HepG2 (cell line): Measurements from ENCODE around the gene TEAD1. TPM values are rescaled to one million over a fixed set of nuclear protein-coding genes. Genes with fewer than 3 reads are reported as not detected.
A peak's percentile ranks its signal among the peaks of the same experiment; 100 is the strongest.

Source experiments
- AGO1 ChIP-seq: fragments of 200-400 bp; formaldehyde crosslinking; IDR thresholded peaks from 2 replicates; pipeline ENCODE4 v1.6.1; 2017; ENCODE audit warnings: mild to moderate bottlenecking, low read depth, low read length, moderate library complexity; ENCODE audit not compliant: poor library complexity, severe bottlenecking
- BCL6 ChIP-seq: IDR thresholded peaks from 2 replicates; pipeline ENCODE4 v1.6.1; 2016; ENCODE audit warnings: missing genetic modification reagents, missing compliant biosample characterization
- BRCA1 ChIP-seq: sonication (generic); formaldehyde crosslinking; IDR thresholded peaks from 2 replicates; pipeline ENCODE4 v1.4.0; 2020; ENCODE audit warnings: missing genetic modification reagents
- CAMTA2 ChIP-seq: sonication (generic); formaldehyde crosslinking; IDR thresholded peaks from 2 replicates; pipeline ENCODE4 v1.4.0; 2020; ENCODE audit warnings: mild to moderate bottlenecking, missing genetic modification reagents, borderline replicate concordance
- GATAD2A ChIP-seq: IDR thresholded peaks from 2 replicates; pipeline ENCODE4 v1.6.1; 2016
- HDAC1 ChIP-seq: sonication (generic); formaldehyde crosslinking; IDR thresholded peaks from 2 replicates; pipeline ENCODE4 v1.5.1; 2020; ENCODE audit warnings: mild to moderate bottlenecking, missing genetic modification reagents
- ISL2 ChIP-seq: sonication (generic); formaldehyde crosslinking; IDR thresholded peaks from 2 replicates; pipeline ENCODE4 v1.5.0; 2020; ENCODE audit warnings: missing genetic modification reagents
- MED13 ChIP-seq: sonication (generic); formaldehyde crosslinking; IDR thresholded peaks from 2 replicates; pipeline ENCODE4 v1.5.0; 2020; ENCODE audit warnings: missing genetic modification reagents
- MEIS1 ChIP-seq: sonication (generic); formaldehyde crosslinking; IDR thresholded peaks from 2 replicates; pipeline ENCODE4 v1.9.0; 2021; ENCODE audit warnings: mild to moderate bottlenecking, missing genetic modification reagents, moderate library complexity, borderline replicate concordance
- NFKB2 ChIP-seq: sonication (generic); formaldehyde crosslinking; IDR thresholded peaks from 2 replicates; pipeline ENCODE4 v1.4.0; 2020; ENCODE audit warnings: missing genetic modification reagents, borderline replicate concordance
- NR2F2 ChIP-seq: IDR thresholded peaks from 2 replicates; pipeline ENCODE4 v1.6.1; 2012; ENCODE audit warnings: low read depth, inconsistent platforms, borderline replicate concordance
- RCOR2 ChIP-seq: IDR thresholded peaks from 2 replicates; pipeline ENCODE4 v1.6.1; 2016; ENCODE audit warnings: missing biosample characterization, missing genetic modification reagents
- RFX1 ChIP-seq: fragments of 450-650 bp; IDR thresholded peaks from 2 replicates; pipeline ENCODE4 v1.6.1; 2017
- SAP130 ChIP-seq: IDR thresholded peaks from 2 replicates; pipeline ENCODE4 v1.6.1; 2016; ENCODE audit warnings: low read depth
- SP4 ChIP-seq: sonication (generic); formaldehyde crosslinking; IDR thresholded peaks from 2 replicates; pipeline ENCODE4 v1.8.1; 2023; ENCODE audit warnings: mild to moderate bottlenecking, missing genetic modification reagents
- TARDBP ChIP-seq: sonication (generic); formaldehyde crosslinking; IDR thresholded peaks from 2 replicates; pipeline ENCODE4 v1.8.0; 2022; ENCODE audit warnings: mild to moderate bottlenecking, missing genetic modification reagents
- TCF12 ChIP-seq, 2 experiments: fragments of 450-650 bp in 1 of 2; sonication (generic) in 1 of 2; formaldehyde crosslinking in 1 of 2; IDR thresholded peaks; 2 replicates each; pipeline versions ENCODE4 v1.6.1 to v1.8.0; 2017 to 2022; ENCODE audit warnings: antibody characterized with exemption in 1 of 2, mild to moderate bottlenecking in 1 of 2, missing genetic modification reagents in 1 of 2, moderate library complexity in 1 of 2
- ZBTB26 ChIP-seq: IDR thresholded peaks from 2 replicates; pipeline ENCODE4 v1.6.1; 2016; ENCODE audit warnings: missing compliant biosample characterization, missing genetic modification reagents, borderline replicate concordance
- ZFP91 ChIP-seq: sonication (generic); formaldehyde crosslinking; IDR thresholded peaks from 2 replicates; pipeline ENCODE4 v1.9.0; 2022; ENCODE audit warnings: missing genetic modification reagents, mild to moderate bottlenecking, borderline replicate concordance
- ZFYVE20 ChIP-seq: sonication (generic); formaldehyde crosslinking; IDR thresholded peaks from 2 replicates; pipeline ENCODE4 v1.8.0; 2023; ENCODE audit warnings: low read depth, mild to moderate bottlenecking, moderate library complexity, missing genetic modification reagents, borderline replicate concordance
- ZMYM4 ChIP-seq: sonication (generic); formaldehyde crosslinking; IDR thresholded peaks from 2 replicates; pipeline ENCODE4 v1.8.1; 2023; ENCODE audit warnings: mild to moderate bottlenecking, missing genetic modification reagents
- ZNF136 ChIP-seq: sonication (generic); formaldehyde crosslinking; IDR thresholded peaks from 2 replicates; pipeline ENCODE4 v1.8.1; 2022; ENCODE audit warnings: low read depth, mild to moderate bottlenecking, moderate library complexity, missing genetic modification reagents
- ZNF335 ChIP-seq: sonication (generic); formaldehyde crosslinking; IDR thresholded peaks from 2 replicates; pipeline ENCODE4 v1.4.0; 2020; ENCODE audit warnings: missing genetic modification reagents
- ZNF746 ChIP-seq: sonication (generic); formaldehyde crosslinking; IDR thresholded peaks from 2 replicates; pipeline ENCODE4 v1.8.0; 2022; ENCODE audit warnings: mild to moderate bottlenecking, missing genetic modification reagents
- ZNF780A ChIP-seq: sonication (generic); formaldehyde crosslinking; IDR thresholded peaks from 2 replicates; pipeline ENCODE4 v1.8.0; 2022; ENCODE audit warnings: mild to moderate bottlenecking, missing genetic modification reagents, moderate library complexity
- ZNF782 ChIP-seq: sonication (generic); formaldehyde crosslinking; IDR thresholded peaks from 2 replicates; pipeline ENCODE4 v1.4.0; 2020; ENCODE audit warnings: missing genetic modification reagents, mild to moderate bottlenecking, borderline replicate concordance
- ZNF839 ChIP-seq: sonication (generic); formaldehyde crosslinking; IDR thresholded peaks from 2 replicates; pipeline ENCODE4 v1.4.0; 2020; ENCODE audit warnings: missing genetic modification reagents, mild to moderate bottlenecking, borderline replicate concordance
- polyA plus RNA-seq, 8 experiments: library from polyadenylated mRNA; depleted of rRNA in 3 of 8; stranded (reverse) in 7 of 8; unstranded in 1 of 8; fragments of >200 nt; fragmentation: Illumina TruSeq in 4 of 8; extraction: Trizol in 4 of 8; gene quantifications; 2 replicates each; pipeline versions ENCODE4 v1.2.1 to v1.2.3, GENCODE V29; 2011 to 2016; ENCODE audit warnings: low read depth in 4 of 8, missing spikeins in 1 of 8, mixed read lengths in 1 of 8; ENCODE audit not compliant: insufficient read depth in 1 of 8
- total RNA-seq, 5 experiments: library from RNA; depleted of rRNA; stranded (reverse); fragments of >200 nt; fragmentation: Illumina TruSeq; extraction: Trizol; gene quantifications; 2 replicates each; pipeline ENCODE4 v1.2.3, GENCODE V29; 2016; ENCODE audit warnings: low read depth in 1 of 5

TEAD1 gene
- total and polyA plus RNA-seq, 2 of the 13 experiments (the other 11 are each of a cell fraction or from before 2014, with no cell fraction given), result 20.1 to 30.5 TPM

- no peak for TF ChIP-seq NR2F2
- TF ChIP-seq ZMYM4 (CRISPR knock-in tag), result no peak
- TF ChIP-seq ISL2 (CRISPR knock-in tag), result no peak
- TF ChIP-seq SAP130 (CRISPR knock-in tag), result peak; percentile 43
- TF ChIP-seq ZNF335 (CRISPR knock-in tag), result no peak
- TF ChIP-seq RFX1, result peak; percentile 80
- no peak for TF ChIP-seq SP4
- TF ChIP-seq ZNF782 (CRISPR knock-in tag), result no peak
- TF ChIP-seq AGO1, result no peak
- no peak for TF ChIP-seq BRCA1 (CRISPR knock-in tag)
- TF ChIP-seq ZFP91 (CRISPR knock-in tag), result no peak
- no peak for TF ChIP-seq ZFYVE20 (CRISPR knock-in tag)
- TF ChIP-seq MEIS1, result no peak
- TF ChIP-seq ZBTB26, result no peak
- TF ChIP-seq CAMTA2 (CRISPR knock-in tag), result no peak
- no peak for TF ChIP-seq ZNF839 (CRISPR knock-in tag)
- TF ChIP-seq TARDBP (CRISPR knock-in tag), result 0 out of 2 replicates have a peak, but pooled peaks have one; percentile 40
- no peak for TF ChIP-seq MED13 (CRISPR knock-in tag)
- TF ChIP-seq TCF12 (IDR thresholded peaks at IDR 0.05), result no peak
- TF ChIP-seq TCF12 (CRISPR knock-in tag; IDR thresholded peaks at IDR 0.05), result no peak
- no peak for TF ChIP-seq ZNF746 (CRISPR knock-in tag)
- no peak for TF ChIP-seq NFKB2 (CRISPR knock-in tag)
- TF ChIP-seq ZNF136 (CRISPR knock-in tag), result 0 out of 2 replicates have a peak, but pooled peaks have one; percentile 40
- peak; percentile 35; the same call in 1 of the 2 replicates for TF ChIP-seq GATAD2A (CRISPR knock-in tag)
- TF ChIP-seq HDAC1 (CRISPR knock-in tag), result peak; percentile 40; the same call in 1 of the 2 replicates
- no peak for TF ChIP-seq ZNF780A (CRISPR knock-in tag)
- TF ChIP-seq BCL6 (CRISPR knock-in tag), result 0 out of 2 replicates have a peak, but pooled peaks have one; percentile 8
- TF ChIP-seq RCOR2 (CRISPR knock-in tag), result no peak
Observed at GRCh38 chr11:12854829-12855228, 180.6 kb downstream of the TEAD1 start (continued).
